ENCODE results near the gene GPHA2.

GPHA2 gene

GRCh38 chr11:64887757-64888405 is 47.8 kb downstream of the GPHA2 start:
- peak overlapping the region in 2 of 5 donors; percentile 21 to 61 for H3K9ac ChIP-seq (ENCODE audit: low read length in 5 of 5)

GRCh38 chr11:64887234-64887756 is 48.4 kb downstream of the GPHA2 start:
- no peaks in the 10 kb centered on the region for H3K27me3 ChIP-seq (ENCODE audit: control insufficient read depth in 5 of 5, insufficient read depth in 4 of 5, low read length in 5 of 5)
- H3K27ac ChIP-seq (ENCODE audit: low read depth, low read length) = peak overlapping the region; percentile 67
- peak overlapping the region in 1 of 5 donors; percentile 54 for H3K4me3 ChIP-seq (ENCODE audit: low read depth in 1 of 5, low read length in 5 of 5)
- peak overlapping the region in 2 of 5 donors; percentile 13 to 21 for H3K9ac ChIP-seq (ENCODE audit: low read length in 5 of 5)
- H3K4me1 ChIP-seq (ENCODE audit: control insufficient read depth in 5 of 5, insufficient read depth in 5 of 5, low read length in 5 of 5) = peaks cover 4 to 30% (median 20%) of the 10 kb centered on the region in 5 donors
- no peaks in the 10 kb centered on the region for H3K36me3 ChIP-seq (ENCODE audit: control insufficient read depth in 5 of 5, insufficient read depth in 5 of 5, low read length in 5 of 5)
- no peaks in the 10 kb centered on the region for H3K9me3 ChIP-seq (ENCODE audit: control insufficient read depth in 5 of 5, low read length in 5 of 5)

More at GRCh38 chr11:64887757-64888405, 47.8 kb downstream of the GPHA2 start:
- peak overlapping the region; percentile 31 to 61 (median 54) for H3K4me3 ChIP-seq (ENCODE audit: low read depth in 1 of 5, low read length in 5 of 5)
- H3K36me3 ChIP-seq (ENCODE audit: control insufficient read depth in 5 of 5, insufficient read depth in 5 of 5, low read length in 5 of 5) = no peaks in the 10 kb centered on the region
- no peaks in the 10 kb centered on the region for H3K27me3 ChIP-seq (ENCODE audit: control insufficient read depth in 5 of 5, insufficient read depth in 4 of 5, low read length in 5 of 5)
- H3K27ac ChIP-seq (ENCODE audit: low read depth, low read length) = peak overlapping the region; percentile 67
- H3K9me3 ChIP-seq (ENCODE audit: control insufficient read depth in 5 of 5, low read length in 5 of 5) = no peaks in the 10 kb centered on the region
- H3K4me1 ChIP-seq (ENCODE audit: control insufficient read depth in 5 of 5, insufficient read depth in 5 of 5, low read length in 5 of 5) = peaks cover 4 to 36% (median 20%) of the 10 kb centered on the region in 5 donors

- no peak overlapping the region for H3K4me3 ChIP-seq (ENCODE audit: low read depth in 1 of 5, low read length in 5 of 5)
These were observed 50.1 kb downstream of the GPHA2 start for GRCh38 chr11:64885367-64886286.

More at GRCh38 chr11:64885367-64886286, 50.1 kb downstream of the GPHA2 start:
- Histone ChIP-seq H3K4me1 (ENCODE audit: control insufficient read depth in 5 of 5, insufficient read depth in 5 of 5, low read length in 5 of 5) (peaks cover 2 to 39% (median 30%) of the 10 kb centered on the region in 5 donors), H3K27ac (ENCODE audit: low read depth, low read length) (peak overlapping the region; percentile 26), H3K36me3 (ENCODE audit: control insufficient read depth in 5 of 5, insufficient read depth in 5 of 5, low read length in 5 of 5) (no peaks in the 10 kb centered on the region), H3K27me3 (ENCODE audit: control insufficient read depth in 5 of 5, insufficient read depth in 4 of 5, low read length in 5 of 5) (no peaks in the 10 kb centered on the region), H3K9ac (ENCODE audit: low read length in 5 of 5) (no peak overlapping the region), H3K9me3 (ENCODE audit: control insufficient read depth in 5 of 5, low read length in 5 of 5) (no peaks in the 10 kb centered on the region)

Measured in subcutaneous abdominal adipose tissue (tissue), 5 donors.